GM12875 (cell line): ENCODE results near the gene POLR1A.

Experiments
- H3K4me3 ChIP-seq: one replicate; pipeline ENCODE4 v1.5.1; 2011; ENCODE audit warnings: low read depth, low read length, control low read depth
- CTCF ChIP-seq: IDR thresholded peaks from 2 replicates; pipeline ENCODE4 v1.5.1; 2011; ENCODE audit warnings: low read depth, mild to moderate bottlenecking, control low read depth, inconsistent platforms, low read length, moderate library complexity, borderline replicate concordance; ENCODE audit not compliant: insufficient read depth

Gene POLR1A

GRCh38 chr2:86026744-86027065 is 79.0 kb downstream of the POLR1A start:
- H3K4me3 ChIP-seq: no peak overlapping the region
- TF ChIP-seq CTCF: no peak

- H3K4me3 ChIP-seq: no peak overlapping the region
- no peak for TF ChIP-seq CTCF
These were observed 79.5 kb downstream of the POLR1A start for GRCh38 chr2:86025976-86026743.

GRCh38 chr2:86025229-86025820 is 80.4 kb downstream of the POLR1A start:
- no peak for TF ChIP-seq CTCF
- H3K4me3 ChIP-seq: no peak overlapping the region

- TF ChIP-seq CTCF: no peak
- H3K4me3 ChIP-seq: no peak overlapping the region
These were observed 82.3 kb downstream of the POLR1A start for GRCh38 chr2:86023366-86023712.

GRCh38 chr2:86022661-86023365 is 82.9 kb downstream of the POLR1A start:
- H3K4me3 ChIP-seq: no peak overlapping the region
- TF ChIP-seq CTCF: no peak

GRCh38 chr2:86021396-86022378 is 84.0 kb downstream of the POLR1A start:
- no peak for TF ChIP-seq CTCF
- H3K4me3 ChIP-seq: no peak overlapping the region
